T-helper 2 cell treated with Interferon-gamma antibody and Interleukin-4, amounts not matched to agents 5 μg/mL and 100 μg/mL, for 36 hours (primary cell): ENCODE measurements around the gene ITPR2.
"Not testable (repeated sequence)": the region's sequence is repeated elsewhere in the genome, so short reads cannot be mapped to it uniquely, and the experiment has no call there.

ENCODE experiments used
- DNase-seq: peaks from one replicate; pipeline ENCODE4 v3.0.0; 2021; ENCODE audit warnings: low spot score
- H3K27ac Mint-ChIP-seq: one replicate; pipeline ENCODE4 v1.8.0; 2021; ENCODE audit warnings: mild to moderate bottlenecking, mixed read lengths
- H3K27me3 Mint-ChIP-seq: one replicate; pipeline ENCODE4 v1.8.0; 2021; ENCODE audit warnings: low read depth, mixed read lengths
- H3K36me3 Mint-ChIP-seq: one replicate; pipeline ENCODE4 v1.8.0; 2021; ENCODE audit warnings: low read depth, mixed read lengths
- H3K4me1 Mint-ChIP-seq: one replicate; pipeline ENCODE4 v1.8.0; 2021; ENCODE audit warnings: low read depth, mixed read lengths
- H3K4me3 Mint-ChIP-seq: one replicate; pipeline ENCODE4 v1.8.0; 2022; ENCODE audit warnings: mild to moderate bottlenecking, moderate library complexity, mixed read lengths
- H3K9me3 Mint-ChIP-seq: one replicate; pipeline ENCODE4 v1.8.0; 2021; ENCODE audit warnings: mixed read lengths

Gene ITPR2

DNA sequence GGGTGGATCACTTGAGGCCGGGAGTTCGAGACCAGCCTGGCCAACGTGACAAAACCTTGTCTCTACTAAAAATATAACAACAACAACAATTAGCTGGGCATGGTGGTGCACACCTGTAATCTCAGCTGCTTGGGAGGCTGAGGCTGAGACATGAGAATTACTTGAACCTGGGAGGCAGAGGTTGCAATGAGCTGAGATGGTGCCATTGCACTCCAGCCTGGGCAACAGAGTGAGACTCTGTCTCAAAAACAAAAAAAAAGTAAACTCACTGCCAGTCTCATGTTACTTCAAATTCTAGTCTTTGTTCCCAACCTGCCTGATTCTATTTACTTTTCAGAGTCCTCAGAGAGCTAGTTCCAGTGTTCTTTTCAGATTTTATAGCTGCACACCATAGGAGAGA, 29.8 kb upstream of the ITPR2 start:
- DNase-seq, H3K4me3 Mint-ChIP-seq, H3K27ac Mint-ChIP-seq, H3K9me3 Mint-ChIP-seq, H3K36me3 Mint-ChIP-seq: not testable (repeated sequence)
- Mint-ChIP-seq H3K4me1 (peaks cover 18% of the 10 kb centered on the region), H3K27me3 (peaks cover 13% of the 10 kb centered on the region)

DNA sequence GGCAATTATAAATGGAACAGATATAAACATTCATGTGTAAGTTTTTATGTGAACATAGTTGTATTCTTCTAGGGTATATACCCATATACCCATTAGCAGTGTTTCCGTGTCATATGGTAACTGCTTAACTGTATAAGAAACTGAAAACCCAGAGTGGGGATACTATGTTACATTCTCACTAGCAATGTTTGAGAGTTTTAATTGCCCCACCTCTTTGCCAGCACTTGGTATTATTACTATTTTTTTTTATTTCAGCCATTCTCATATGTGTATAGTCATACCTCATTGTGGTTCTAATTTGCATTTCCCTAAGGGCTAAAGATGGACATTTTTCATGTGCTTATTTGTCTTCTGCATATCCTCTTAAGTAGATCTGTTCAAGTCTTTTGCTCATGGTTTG, 28.7 kb upstream of the ITPR2 start:
- Mint-ChIP-seq H3K36me3 (no peaks in the 10 kb centered on the region), H3K4me3 (no peak overlapping the region), H3K27me3 (peaks cover 13% of the 10 kb centered on the region), H3K4me1 (peaks cover 9% of the 10 kb centered on the region), H3K27ac (no peak overlapping the region), H3K9me3 (no peaks in the 10 kb centered on the region)
- DNase-seq, result no peak

DNA sequence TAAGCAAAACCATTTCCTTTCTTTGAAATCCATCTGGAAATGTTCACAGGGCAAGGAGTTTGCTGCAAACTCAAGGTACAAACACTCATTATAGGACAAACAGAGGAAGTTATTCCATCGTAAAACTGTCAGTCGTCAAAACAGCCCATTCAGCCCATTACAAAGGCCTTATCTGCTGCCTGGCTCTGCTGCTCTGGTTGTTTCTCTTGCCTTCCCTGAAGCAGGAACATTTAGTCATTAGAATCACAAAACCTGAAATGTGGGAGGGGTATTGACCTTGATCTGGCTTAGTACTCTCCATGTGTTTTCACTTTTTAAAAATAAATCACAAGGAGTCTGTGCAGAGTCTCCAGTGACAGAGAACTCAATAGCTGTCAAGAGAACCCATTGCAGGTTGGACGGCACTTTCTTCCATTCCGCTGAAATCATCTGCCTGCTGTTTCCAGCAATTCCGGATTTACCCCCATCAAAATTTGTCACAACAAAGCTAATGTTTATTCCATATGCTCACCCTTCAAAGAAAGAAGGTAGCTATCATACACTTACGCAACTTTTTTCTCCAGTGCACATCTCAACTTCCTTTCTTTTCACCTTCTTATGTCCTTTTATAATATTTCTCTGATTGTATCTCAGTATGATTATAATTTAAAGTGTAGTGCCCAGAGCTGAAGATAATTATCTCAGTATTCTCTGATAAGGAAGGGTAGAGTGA, 24.6 kb upstream of the ITPR2 start:
- Mint-ChIP-seq H3K9me3 (no peaks in the 10 kb centered on the region), H3K4me3 (no peak overlapping the region), H3K36me3 (no peaks in the 10 kb centered on the region)

DNA sequence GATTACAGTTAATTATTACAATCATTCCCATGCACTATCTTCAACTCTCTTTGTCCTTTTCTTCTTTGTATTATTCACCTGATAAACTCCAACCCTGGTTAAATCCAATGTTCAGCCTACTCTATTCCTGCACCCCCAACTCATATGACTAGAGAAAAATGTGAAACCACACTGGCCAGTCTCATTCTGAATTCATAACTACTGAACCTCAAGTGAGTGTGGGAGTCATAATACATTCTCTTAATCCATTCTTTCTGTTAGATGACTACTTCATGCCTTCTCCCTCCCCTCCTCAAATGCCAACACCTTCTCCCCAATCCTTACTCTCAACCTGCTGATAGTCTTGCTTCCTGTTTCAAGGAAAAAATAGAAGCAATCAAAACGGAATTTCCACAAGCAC, 22.3 kb upstream of the ITPR2 start:
- no peak for DNase-seq
- H3K4me1 Mint-ChIP-seq, result no peaks in the 10 kb centered on the region
- H3K4me3 Mint-ChIP-seq, result no peak overlapping the region
- H3K9me3 Mint-ChIP-seq, result no peaks in the 10 kb centered on the region
- peaks cover 9% of the 10 kb centered on the region for H3K27me3 Mint-ChIP-seq
- no peaks in the 10 kb centered on the region for H3K36me3 Mint-ChIP-seq
- no peak overlapping the region for H3K27ac Mint-ChIP-seq

More for the DNA sequence above, 24.6 kb upstream of the ITPR2 start:
- Mint-ChIP-seq H3K4me1 (no peaks in the 10 kb centered on the region), H3K27ac (no peak overlapping the region), H3K27me3 (peaks cover 13% of the 10 kb centered on the region)
- no peak for DNase-seq

DNA sequence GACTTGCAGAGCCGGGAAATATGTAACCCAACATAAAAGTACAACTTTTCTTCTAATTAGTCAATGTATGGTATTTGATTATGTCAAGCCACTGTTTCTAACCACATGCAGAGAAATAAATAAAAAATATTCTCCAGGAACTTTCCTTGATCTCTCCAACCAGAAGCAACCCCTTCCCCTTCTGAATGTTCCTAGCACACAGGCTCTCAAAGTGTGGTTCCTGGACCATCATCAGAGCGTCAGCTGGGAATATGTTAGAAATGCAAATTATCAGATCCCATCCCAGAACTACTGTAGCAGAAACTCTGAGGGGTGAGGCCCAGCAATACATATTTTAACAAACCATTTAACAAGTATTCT, 21.0 kb upstream of the ITPR2 start:
- H3K4me1 Mint-ChIP-seq, result no peaks in the 10 kb centered on the region
- no peak overlapping the region for H3K27ac Mint-ChIP-seq
- H3K4me3 Mint-ChIP-seq, result no peak overlapping the region
- no peaks in the 10 kb centered on the region for H3K36me3 Mint-ChIP-seq
- no peak for DNase-seq
- H3K9me3 Mint-ChIP-seq, result no peaks in the 10 kb centered on the region
- H3K27me3 Mint-ChIP-seq, result peaks cover 13% of the 10 kb centered on the region

DNA sequence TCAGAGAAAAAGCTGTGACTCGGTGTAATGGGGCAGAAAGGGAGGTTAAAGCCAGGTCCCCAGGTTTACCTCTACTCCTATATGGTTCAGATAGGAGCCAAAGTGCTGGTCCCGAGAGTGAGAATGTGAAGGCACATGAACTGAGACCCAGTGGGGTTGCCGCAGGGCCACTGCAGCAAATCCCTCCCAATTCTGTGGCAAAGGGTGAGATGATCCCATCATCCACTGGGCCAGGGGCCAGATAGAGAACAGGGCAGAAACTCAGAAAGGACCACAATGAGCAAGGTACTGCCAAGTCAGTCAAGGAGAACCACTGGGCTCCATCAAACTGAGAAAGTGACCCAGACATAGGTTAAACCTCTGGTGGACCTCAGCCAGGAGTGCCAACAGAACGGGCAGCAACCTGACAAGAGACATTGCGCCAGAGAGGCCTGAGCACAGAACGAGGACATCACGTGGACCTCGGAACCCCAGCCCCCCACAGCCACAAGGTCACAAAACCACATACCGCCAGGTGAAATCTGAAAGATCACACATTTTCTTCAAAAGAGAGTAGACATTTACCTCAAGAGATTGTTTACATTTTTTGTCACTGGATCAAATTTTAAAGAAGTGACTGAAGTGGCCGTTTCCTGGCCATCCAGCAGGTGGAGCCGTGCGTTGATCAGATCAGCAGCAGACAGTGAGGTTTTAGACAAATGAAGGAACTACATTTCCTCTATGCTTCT, 20.5 kb upstream of the ITPR2 start:
- Mint-ChIP-seq H3K4me3 (no peak overlapping the region), H3K36me3 (no peaks in the 10 kb centered on the region), H3K27ac (no peak overlapping the region), H3K9me3 (no peaks in the 10 kb centered on the region), H3K27me3 (peaks cover 13% of the 10 kb centered on the region), H3K4me1 (no peaks in the 10 kb centered on the region)
- peak; percentile 48 for DNase-seq

DNA sequence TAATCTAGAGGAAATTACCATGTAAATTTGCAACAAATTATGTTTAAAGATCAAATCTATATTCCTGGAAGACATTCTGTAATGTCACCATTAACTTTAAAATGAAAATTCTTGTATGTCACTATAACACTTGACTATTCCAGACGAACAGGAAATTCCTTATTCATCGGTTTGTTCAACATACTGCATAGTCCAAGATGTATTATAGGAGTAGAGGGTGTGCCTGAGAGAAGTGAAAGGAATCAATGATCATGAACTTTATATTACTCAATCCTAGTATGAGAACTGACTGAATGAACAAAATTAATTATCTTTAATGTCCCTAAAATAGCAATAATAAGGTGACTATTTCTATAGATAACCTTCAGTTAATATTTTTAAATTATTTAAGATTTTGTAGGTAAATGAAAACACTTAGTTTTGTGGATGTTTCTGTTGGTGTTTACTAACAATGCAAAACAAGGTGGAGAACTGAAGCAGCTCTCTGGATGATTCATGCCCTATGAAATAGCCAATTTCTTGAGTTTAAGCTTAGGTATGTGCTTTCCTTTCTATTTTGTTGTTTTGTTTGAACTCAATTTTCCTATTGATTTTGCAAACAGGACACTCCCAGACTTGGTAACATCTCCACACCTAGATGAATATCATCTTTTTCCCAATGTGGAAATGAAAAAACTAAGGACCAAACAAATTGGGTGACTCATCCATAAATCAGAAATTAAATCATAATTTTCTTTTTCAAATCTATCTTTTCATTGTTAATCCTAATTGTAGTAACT, 18.2 kb upstream of the ITPR2 start:
- H3K4me1 Mint-ChIP-seq, result peaks cover 5% of the 10 kb centered on the region
- H3K27me3 Mint-ChIP-seq, result peaks cover 16% of the 10 kb centered on the region
- DNase-seq, result no peak
- H3K36me3 Mint-ChIP-seq, result no peaks in the 10 kb centered on the region
- H3K4me3 Mint-ChIP-seq, result no peak overlapping the region
- no peak overlapping the region for H3K27ac Mint-ChIP-seq
- no peaks in the 10 kb centered on the region for H3K9me3 Mint-ChIP-seq

DNA sequence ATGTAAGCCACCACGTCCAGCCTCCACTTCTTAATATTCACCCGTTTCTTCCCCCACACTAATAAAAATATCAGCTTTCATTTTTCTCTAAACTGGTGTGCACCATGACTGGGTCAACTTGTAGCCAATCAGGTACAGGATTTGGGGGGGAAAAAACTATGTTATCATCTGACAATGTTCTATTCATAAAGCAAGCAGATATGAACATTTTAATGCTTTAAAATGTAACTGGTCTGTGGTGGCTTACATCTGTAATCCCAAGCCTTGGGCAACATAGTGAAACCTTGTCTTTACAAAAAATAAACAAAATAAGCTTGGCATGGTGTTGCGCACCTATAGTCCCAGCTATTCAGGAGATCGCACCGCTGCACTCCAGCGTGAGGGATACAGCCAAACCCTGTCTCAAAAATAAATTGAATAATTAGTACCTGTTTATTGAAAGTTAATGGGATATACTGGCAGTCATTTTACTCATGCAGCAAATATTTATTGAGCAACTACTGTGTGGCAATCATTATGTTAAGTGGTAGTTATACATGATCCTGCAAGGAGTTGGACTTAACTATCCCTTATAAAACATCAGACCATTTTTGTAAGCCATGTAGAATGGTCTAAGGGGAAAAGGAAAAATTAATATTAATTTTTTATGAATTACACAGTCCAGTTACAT, 15.3 kb upstream of the ITPR2 start:
- peaks cover 16% of the 10 kb centered on the region for H3K27me3 Mint-ChIP-seq
- no peak overlapping the region for H3K27ac Mint-ChIP-seq
- no peaks in the 10 kb centered on the region for H3K9me3 Mint-ChIP-seq
- DNase-seq, result no peak
- H3K4me1 Mint-ChIP-seq, result peaks cover 12% of the 10 kb centered on the region
- no peaks in the 10 kb centered on the region for H3K36me3 Mint-ChIP-seq
- H3K4me3 Mint-ChIP-seq, result no peak overlapping the region

DNA sequence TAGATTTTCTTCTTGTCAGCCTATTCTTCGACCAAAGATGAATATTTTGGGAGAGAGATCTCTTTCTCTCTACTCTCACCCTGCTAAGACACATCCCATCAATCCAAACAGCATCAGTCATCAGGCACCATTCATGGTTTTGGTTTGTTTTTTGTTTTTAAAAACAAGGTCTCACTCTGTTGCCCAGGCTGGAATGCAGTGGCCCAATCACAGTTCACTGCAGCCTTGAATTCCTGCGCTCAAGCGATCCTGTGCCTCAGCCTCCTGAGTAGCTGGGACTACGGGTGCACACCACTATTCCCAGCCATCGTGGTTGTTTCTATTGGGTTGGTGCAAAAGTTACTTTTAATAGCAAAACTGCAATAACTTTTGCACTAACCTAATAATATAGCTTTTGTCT, 14.4 kb upstream of the ITPR2 start:
- DNase-seq, result no peak
- H3K4me3 Mint-ChIP-seq, result no peak overlapping the region
- H3K36me3 Mint-ChIP-seq, result no peaks in the 10 kb centered on the region
- no peak overlapping the region for H3K27ac Mint-ChIP-seq
- H3K9me3 Mint-ChIP-seq, result no peaks in the 10 kb centered on the region
- peaks cover 16% of the 10 kb centered on the region for H3K27me3 Mint-ChIP-seq
- peaks cover 12% of the 10 kb centered on the region for H3K4me1 Mint-ChIP-seq

DNA sequence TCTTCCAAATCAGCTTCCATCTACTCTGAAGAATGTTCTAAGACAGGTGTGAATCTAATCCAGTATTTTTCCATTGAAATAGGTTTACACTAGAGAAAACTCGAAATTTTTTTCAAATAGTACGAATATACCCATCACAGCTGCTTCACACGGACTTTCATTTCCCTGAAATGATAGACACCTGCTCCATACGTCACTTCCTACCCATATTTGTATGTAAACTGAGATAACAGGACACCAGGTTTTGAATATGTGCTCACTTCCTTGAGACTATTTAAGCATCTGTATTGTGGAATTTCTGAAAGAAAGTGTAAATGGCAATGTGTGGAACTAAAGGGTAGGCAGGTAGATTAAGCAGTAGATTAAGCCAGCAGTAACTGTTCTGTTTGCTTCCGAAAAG, 13.4 kb upstream of the ITPR2 start:
- H3K4me3 Mint-ChIP-seq, result peak overlapping the region; percentile 52

DNA sequence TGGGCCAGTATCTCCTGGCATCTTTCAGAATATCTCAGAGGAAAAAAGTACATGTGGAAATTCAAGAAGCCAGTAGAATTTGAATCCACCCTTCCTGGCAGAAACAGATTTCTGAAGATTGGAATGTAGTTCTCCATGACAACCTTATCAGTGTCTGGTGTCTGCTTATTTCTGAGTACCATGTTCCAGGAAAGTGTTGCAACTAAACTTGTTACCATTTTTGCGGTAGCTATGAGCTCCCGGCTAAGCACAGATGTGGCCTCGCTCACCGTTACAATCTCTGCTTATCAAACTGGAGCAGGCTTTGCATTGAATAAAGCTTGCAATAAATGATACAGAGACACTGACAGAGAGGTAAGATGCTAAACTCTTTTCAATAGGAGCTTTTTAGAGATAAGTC, 13.0 kb upstream of the ITPR2 start:
- H3K27ac Mint-ChIP-seq, result no peak overlapping the region
- H3K36me3 Mint-ChIP-seq, result no peaks in the 10 kb centered on the region
- no peak for DNase-seq
- peaks cover 15% of the 10 kb centered on the region for H3K4me1 Mint-ChIP-seq
- peaks cover 15% of the 10 kb centered on the region for H3K27me3 Mint-ChIP-seq
- H3K9me3 Mint-ChIP-seq, result no peaks in the 10 kb centered on the region
- H3K4me3 Mint-ChIP-seq, result peak overlapping the region; percentile 52

More for the DNA sequence above, 13.4 kb upstream of the ITPR2 start:
- Mint-ChIP-seq H3K9me3 (no peaks in the 10 kb centered on the region), H3K4me1 (peaks cover 12% of the 10 kb centered on the region), H3K27ac (no peak overlapping the region), H3K36me3 (no peaks in the 10 kb centered on the region), H3K27me3 (peaks cover 16% of the 10 kb centered on the region)
- no peak for DNase-seq

DNA sequence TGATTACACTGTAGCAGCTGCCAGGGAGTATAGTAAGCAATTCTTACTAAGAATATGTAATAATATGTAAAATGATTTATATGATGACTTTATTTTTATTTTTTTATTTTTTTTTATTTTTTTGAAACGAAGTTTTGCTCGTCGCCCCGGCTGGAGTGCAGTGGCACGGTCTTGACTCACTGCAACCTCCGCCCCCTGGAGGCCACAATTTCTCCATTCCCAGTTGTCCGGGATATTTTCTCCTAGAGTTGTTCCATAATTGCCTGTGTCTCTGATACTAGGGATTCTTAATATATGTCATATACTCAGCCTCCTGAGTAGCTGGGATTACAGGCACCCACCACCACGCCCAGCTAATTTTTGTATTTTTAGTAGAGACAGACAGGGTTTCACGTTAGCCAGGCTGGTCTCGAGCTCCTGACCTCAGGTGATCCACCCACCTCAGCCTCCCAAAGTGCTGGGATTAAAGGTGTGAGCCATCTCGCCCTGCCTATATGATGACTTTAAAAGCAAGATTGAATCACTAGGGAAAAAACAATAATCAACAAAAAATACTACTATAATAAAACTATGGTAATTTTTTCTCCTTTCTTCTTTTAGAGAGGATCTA, 12.2 kb upstream of the ITPR2 start:
- Mint-ChIP-seq H3K27ac (no peak overlapping the region), H3K4me3 (no peak overlapping the region), H3K9me3 (no peaks in the 10 kb centered on the region), H3K4me1 (peaks cover 17% of the 10 kb centered on the region), H3K27me3 (peaks cover 11% of the 10 kb centered on the region), H3K36me3 (no peaks in the 10 kb centered on the region)
- no peak for DNase-seq

DNA sequence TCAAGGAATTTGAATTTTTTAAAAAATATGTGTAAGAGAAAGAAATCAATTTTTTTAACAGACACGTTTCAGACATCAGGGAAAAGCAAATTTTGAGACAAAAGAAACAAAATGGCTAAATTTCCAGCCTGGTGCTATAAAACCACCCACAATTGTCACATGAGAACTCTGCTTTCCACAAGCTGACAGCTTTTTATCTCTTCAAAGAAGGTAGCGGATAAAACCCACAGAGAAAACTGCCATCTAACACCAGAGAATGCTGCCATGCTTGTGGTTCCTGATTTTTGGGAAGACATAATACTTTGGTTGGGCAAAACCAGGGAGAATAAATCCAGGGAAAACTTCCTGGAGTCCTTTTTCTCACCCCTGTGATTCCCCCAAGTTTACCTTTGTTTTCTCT, 10.3 kb upstream of the ITPR2 start:
- no peak for DNase-seq
- H3K27ac Mint-ChIP-seq, result no peak overlapping the region
- H3K36me3 Mint-ChIP-seq, result no peaks in the 10 kb centered on the region
- no peaks in the 10 kb centered on the region for H3K9me3 Mint-ChIP-seq
- H3K27me3 Mint-ChIP-seq, result peaks cover 4% of the 10 kb centered on the region
- peaks cover 17% of the 10 kb centered on the region for H3K4me1 Mint-ChIP-seq
- H3K4me3 Mint-ChIP-seq, result no peak overlapping the region
